NCI-H2227 treated with DMSO at 0.1 percent for 48 hours (cell line): ENCODE measurements around the gene ZNF888.
"Not testable (repeated sequence)": the region's sequence is repeated elsewhere in the genome, so short reads cannot be mapped to it uniquely, and the experiment has no call there.

Experiments used
- DNase-seq: peaks from one replicate; lab custom pipeline; 2025; lab: John Stamatoyannopoulos, UW

The ZNF888 gene

GRCh38 chr19:52941941-52942385 is 18.7 kb upstream of the ZNF888 start:
- DNase-seq, result peak; percentile 81

- DNase-seq, result peak; percentile 81
These were observed 18.3 kb upstream of the ZNF888 start for GRCh38 chr19:52941523-52941922.

- not testable (repeated sequence) for DNase-seq
These were observed 17.7 kb upstream of the ZNF888 start for GRCh38 chr19:52940905-52941304.

GRCh38 chr19:52938761-52939160 is 15.5 kb upstream of the ZNF888 start:
- DNase-seq, result no peak

DNA sequence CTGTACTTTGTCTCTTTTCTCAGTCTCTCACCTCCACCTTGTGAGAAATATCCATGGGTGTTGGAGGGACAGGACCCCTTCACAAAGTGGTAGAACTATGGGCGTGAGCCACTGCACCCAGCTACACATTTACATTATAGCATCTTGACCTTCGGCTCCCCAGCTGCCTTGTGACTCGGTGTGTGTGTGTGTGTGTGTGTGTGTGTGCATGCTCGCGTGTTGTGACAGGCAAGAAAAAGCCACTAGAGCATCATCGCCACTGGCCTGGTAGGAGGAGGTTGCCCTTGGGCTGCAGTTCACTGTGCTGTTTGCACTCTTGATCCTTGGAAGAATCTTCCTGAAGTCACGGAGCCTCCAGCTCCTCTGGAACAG is 13.7 kb upstream of the ZNF888 start:
- no peak for DNase-seq

DNA sequence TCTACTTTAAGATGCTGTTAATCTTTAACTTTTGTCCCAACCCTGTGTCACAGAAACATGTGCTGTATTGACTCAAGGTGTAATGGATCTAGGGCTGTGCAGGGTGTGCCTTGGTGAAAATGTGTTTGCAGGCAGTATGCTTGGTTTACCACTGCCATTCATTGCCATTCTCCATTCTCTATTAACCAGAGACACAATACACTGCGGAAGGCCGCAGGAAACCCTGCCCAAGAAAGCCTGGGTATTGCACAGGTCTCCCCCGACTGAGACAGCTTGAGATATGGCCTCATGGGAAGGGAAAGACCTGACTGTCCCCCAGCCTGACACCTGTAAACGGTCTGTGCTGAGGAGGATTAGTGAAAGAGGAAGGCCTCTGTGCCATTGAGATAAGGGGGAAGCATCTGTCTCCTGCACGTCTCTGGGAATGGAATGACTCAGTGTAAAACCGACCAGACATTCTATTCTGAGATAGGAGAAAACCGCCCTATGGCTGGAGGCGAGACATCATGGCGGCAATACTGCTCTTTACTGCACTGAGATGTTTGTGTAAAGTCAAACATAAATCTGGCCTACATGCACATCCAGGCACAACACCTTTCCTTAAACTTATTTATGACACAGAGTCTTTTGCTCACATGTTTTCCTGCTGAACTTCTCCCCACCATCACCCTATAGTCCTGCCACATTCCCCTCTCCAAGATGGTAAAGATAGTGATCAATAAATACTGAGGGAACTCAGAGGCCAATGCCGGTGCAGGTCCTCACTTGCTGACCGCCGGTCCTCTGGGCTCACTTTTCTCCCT is 13.1 kb upstream of the ZNF888 start:
- no peak for DNase-seq

- DNase-seq, result no peak
These were observed 12.2 kb upstream of the ZNF888 start for GRCh38 chr19:52935434-52935833.

DNA sequence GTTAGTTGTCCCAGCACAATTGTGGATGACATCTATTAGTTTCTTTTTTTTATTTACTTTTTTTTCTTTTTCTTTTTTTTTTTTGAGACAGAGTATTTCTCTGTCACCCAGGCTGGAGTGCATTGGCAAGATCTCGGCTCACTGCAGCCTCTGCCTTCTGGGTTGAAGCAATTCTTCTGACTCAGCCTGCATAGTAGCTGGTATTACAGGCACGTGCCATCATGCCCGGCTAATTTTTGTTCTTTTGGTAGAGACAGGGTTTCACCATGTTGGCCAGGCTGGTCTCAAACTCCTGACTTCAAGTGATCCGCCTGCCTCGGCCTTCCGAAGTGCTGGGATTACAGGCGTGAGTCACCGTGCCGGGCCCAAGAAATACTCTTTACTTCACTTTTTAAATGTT is 1.4 kb upstream of the ZNF888 start:
- not testable (repeated sequence) for DNase-seq

DNA sequence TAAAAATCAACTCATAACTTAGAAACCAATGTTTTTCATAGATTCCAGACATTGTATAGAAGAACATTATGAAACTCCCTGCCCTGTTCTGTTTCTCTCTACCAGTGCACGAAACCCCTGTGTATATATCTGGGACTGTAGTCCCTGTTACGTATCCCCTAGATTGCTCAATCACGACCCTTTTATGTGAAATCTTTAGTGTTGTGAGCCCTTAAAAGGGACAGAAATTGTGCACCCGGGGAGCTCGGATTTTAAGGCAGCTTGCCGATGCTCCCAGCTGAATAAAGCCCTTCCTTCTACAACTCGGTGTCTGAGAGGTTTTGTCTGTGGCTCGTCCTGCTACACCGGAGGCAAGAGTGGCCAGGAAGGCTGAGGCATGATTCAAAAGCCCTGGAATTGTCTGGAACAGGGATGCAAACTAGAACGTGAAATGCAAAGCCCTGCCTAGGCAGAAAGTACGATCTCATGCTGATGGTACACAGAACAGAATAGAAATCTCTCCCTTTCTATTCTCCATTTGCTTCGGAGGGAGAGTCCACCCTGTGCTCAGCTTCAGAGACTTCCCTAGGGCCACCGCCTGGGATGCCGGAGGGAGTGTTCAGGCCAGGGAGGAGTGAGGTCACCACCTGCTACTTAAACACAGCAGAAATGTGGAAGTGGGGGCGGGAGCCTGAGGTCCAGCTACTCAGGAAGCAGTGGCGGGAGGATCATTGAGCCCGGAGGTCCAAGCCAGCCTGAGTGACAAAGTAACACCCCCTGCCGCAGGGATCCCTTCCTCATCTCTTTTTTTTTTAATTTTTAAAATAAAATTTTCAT is 758 bp upstream of the ZNF888 start:
- no peak for DNase-seq

GRCh38 chr19:52917531-52917930 is 5.7 kb downstream of the ZNF888 start:
- DNase-seq, result no peak

GRCh38 chr19:52910648-52911047 is 12.6 kb downstream of the ZNF888 start:
- no peak for DNase-seq

DNA sequence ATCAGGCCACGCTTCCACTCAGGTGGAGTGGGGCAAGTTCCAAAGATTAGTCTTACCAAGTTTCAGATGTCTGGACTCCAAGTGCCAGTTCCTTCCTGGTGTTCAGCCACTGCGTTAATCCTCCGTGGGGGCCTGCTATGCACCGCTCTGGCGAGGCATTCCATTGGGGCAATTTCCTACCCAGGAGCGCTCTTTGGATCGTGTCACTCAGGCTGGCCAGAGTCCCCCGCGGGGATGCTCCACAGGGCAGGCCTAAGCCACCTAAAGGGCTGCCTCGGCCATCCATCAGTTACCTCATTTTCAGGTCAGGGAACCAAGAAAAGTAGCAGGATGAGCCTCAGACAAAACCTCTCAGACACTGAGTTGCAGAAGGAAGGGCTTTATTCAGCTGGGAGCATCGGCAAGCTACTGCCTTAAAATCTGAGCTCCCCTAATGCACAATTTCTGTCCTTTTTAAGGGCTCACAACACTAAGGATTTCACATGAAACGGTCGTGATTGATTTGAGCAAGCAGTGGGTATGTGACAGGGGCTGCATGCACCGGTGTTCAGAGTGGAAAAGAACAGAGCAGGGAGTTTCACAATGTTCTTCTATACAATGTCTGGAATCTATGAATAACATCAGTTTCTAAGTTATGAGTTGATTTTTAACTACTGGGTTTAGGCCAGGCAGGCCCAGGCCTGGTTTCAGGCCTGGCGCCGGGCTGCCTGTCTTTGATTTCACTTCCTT is 19.0 kb downstream of the ZNF888 start:
- not testable (repeated sequence) for DNase-seq

DNA sequence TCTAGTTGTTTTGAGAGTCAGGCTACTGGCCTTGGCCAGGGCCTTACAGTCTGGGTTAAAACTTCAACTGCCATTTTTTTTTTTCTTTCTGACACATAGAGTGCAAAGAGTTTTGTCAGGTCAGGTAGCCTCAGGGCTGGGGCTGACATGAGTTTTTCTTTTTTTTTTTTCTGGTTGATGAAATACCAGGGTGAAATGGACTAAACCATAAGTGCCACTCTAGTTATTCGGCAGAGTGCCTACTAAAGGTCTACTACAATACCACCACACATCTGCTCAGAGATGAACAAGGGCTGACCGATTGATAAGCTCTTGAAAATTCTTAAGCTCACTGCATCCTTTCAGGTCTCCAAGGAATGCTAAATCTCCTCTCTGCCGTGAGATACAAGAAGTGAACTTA is 21.4 kb downstream of the ZNF888 start:
- DNase-seq, result no peak

DNA sequence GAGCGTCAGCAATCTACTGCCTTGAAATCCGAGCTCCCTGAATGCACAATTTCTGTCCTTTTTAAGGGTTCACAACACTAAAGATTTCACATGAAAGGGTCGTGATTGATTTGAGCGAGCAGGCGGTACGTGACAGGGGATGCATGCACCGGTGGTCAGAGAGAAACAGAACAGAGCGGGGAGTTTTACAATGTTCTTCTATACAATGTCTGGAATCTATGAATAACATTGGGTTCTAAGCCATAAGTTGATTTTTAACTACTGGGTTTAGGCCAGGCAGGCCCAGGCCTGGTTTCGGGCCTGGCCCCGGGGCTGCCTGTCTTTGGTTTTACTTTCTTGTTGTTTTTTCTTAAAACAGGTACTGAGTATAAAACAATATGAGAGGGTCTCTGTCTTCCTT is 24.6 kb downstream of the ZNF888 start:
- DNase-seq, result not testable (repeated sequence)

GRCh38 chr19:52898101-52898500 is 25.1 kb downstream of the ZNF888 start:
- DNase-seq, result no peak

GRCh38 chr19:52897138-52897935 is 25.9 kb downstream of the ZNF888 start, which contains the start of gene ZNF320:
Gene ZNF320 (minus strand): TSS chr19:52897635. CDS start chr19:52890255, 7,380 bp downstream.
- peak; percentile 96 for DNase-seq

DNA sequence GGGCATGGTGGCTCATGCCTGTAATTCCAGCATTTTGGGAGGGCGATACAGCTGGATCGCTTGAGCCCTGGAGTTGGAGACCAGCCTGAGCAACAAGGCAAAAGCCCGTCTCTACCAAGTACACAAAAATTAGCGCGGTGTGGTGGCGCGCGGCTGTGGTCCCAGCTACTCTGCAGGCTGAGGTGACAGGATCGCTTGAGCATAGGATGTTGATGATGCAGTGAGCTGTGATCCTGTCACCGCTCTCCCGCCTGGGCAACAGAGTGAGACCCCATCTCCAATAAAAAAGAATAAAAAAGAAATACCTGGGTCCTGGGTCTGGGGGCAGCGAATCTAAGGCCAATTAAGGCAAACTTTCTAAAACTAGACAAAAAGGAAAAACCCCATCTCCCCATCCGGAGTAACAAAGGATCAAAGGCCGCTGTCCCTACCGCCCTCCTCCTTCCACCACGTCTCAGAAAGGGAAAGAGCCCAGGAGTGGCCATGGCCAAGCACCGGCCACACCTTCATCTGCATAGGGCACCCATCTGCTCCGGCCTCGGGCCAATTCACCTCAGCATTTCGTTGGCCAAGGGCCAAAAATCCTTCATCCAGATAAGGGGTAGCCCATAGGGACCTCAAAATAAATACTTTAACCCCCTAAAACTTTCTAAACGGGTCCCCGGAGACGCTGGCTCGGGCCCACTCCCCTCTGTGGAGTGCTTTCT is 26.6 kb downstream of the ZNF888 start:
- peak; percentile 60 for DNase-seq

DNA sequence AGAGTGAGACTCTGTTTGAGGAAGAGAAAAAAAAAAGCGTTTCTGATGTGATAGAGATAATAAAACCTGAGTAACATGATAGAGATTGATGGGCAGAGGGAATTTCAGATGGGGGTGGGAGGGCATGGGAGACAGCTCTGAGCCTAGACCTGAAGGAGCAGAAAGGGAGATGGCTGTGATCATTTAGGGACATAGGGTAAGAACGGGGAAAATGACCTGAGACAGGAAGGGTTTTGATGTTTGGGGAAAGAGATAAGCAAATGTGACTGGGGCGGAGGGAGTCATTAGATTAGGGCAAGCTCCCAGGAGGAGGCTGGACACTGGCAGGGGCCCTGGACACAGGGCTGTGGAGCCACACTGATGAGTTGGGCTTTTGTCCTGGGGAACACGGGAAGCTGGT is 31.9 kb downstream of the ZNF888 start:
- DNase-seq, result no peak

- DNase-seq, result no peak
These were observed 33.3 kb downstream of the ZNF888 start for GRCh38 chr19:52889931-52890330.

GRCh38 chr19:52889076-52889475 is 34.2 kb downstream of the ZNF888 start:
- DNase-seq, result no peak

- DNase-seq, result no peak
These were observed 42.3 kb downstream of the ZNF888 start for GRCh38 chr19:52880895-52881389.
